Calu3 (cell line): Measurements from ENCODE around the gene ADAMTS20. TPM values are rescaled to one million over a fixed set of nuclear protein-coding genes. Genes with fewer than 3 reads are reported as not detected.

Experiments used
- Bru-seq: library from RNA; stranded (reverse); fragments of 400-500 nt; gene quantifications from one replicate; lab custom pipeline; 2021; lab: Mats Ljungman, UMichigan
- BruChase-seq, 2 experiments: library from RNA; stranded (reverse); fragments of 400-500 nt; gene quantifications; one replicate each; lab custom pipeline; 2021; lab: Mats Ljungman, UMichigan
- BruUV-seq: library from RNA; stranded (reverse); fragments of 400-500 nt; replicated peaks from 2 replicates; lab custom pipeline; 2021; lab: Mats Ljungman, UMichigan
- CTCF ChIA-PET: fragments of 300-600 bp; sonication (Branson Sonifier 250); formaldehyde crosslinking; loops from one replicate; lab custom pipeline; 2022; ENCODE audit warnings: antibody characterized with exemption; lab: Charles Lee
- DNase-seq: peaks from one replicate; pipeline ENCODE4 v3.0.0; 2022
- H3K27ac Mint-ChIP-seq: one replicate; pipeline ENCODE4 v1.8.0; 2022; ENCODE audit warnings: mixed read lengths; ENCODE audit not compliant: unreplicated experiment
- H3K27me3 Mint-ChIP-seq: one replicate; pipeline ENCODE4 v1.8.0; 2022; ENCODE audit warnings: mixed read lengths; ENCODE audit not compliant: unreplicated experiment
- H3K36me3 Mint-ChIP-seq: one replicate; pipeline ENCODE4 v1.8.0; 2022; ENCODE audit warnings: mild to moderate bottlenecking, moderate library complexity, mixed read lengths; ENCODE audit not compliant: insufficient read depth, unreplicated experiment
- H3K4me1 Mint-ChIP-seq: one replicate; pipeline ENCODE4 v1.8.0; 2022; ENCODE audit warnings: mild to moderate bottlenecking, low read depth, mixed read lengths; ENCODE audit not compliant: unreplicated experiment
- H3K4me3 Mint-ChIP-seq: one replicate; pipeline ENCODE4 v1.8.0; 2022; ENCODE audit warnings: mild to moderate bottlenecking, low read depth, moderate library complexity, mixed read lengths; ENCODE audit not compliant: unreplicated experiment
- H3K9me3 Mint-ChIP-seq: one replicate; pipeline ENCODE4 v1.8.0; 2022; ENCODE audit warnings: low read depth, mixed read lengths; ENCODE audit not compliant: unreplicated experiment
- intact Hi-C: fragments of 100-400 bp; cut with micrococcal nuclease; formaldehyde crosslinking; loops from one replicate; pipeline ENCODE4 v1.10.0; 2022; ENCODE audit not compliant: unreplicated experiment
- long read RNA-seq: library from polyadenylated mRNA; stranded (forward); transcript quantifications from one replicate; pipeline ENCODE4 v2.0.0, GENCODE V29; 2022
- total RNA-seq: library from RNA; stranded (reverse); gene quantifications from 2 replicates; pipeline ENCODE4 v1.2.3, GENCODE V29; 2022
- TF ChIP-seq, protein P1 (sequence below): fragments of 200-600 bp; IDR thresholded peaks from one replicate; pipeline ENCODE4 v1.8.0; 2022; ENCODE audit warnings: antibody characterized with exemption; ENCODE audit not compliant: unreplicated experiment

ADAMTS20 gene
- not detected in 2 replicates for total RNA-seq
- Bru-seq, nascent RNA, result percentile 1 among the genes with signal in this experiment
- BruChase-seq, experiment 1, labeled RNA remaining after a 6-hour chase, result percentile 1 among the genes with signal in this experiment
- BruChase-seq, experiment 2, labeled RNA remaining after a 2-hour chase, result percentile 1 among the genes with signal in this experiment
- long read RNA-seq, result 0 reads

GRCh38 chr12:43551971-43552559 is at the start of gene ADAMTS20:
Gene ADAMTS20, minus strand, starts transcription at chr12:43552203. Its CDS starts 282 bp downstream, at chr12:43551921.
- no peak within 1 kb of the TSS for H3K4me3 Mint-ChIP-seq
- BruUV-seq, result no TSS peak
- H3K27ac Mint-ChIP-seq, result no peak within 1 kb of the TSS
- intact Hi-C loops, result no loop called here
- DNase-seq, result no peak
- H3K27me3 Mint-ChIP-seq, result no peaks in the 10 kb centered on the region
- no peaks in the 10 kb centered on the region for H3K36me3 Mint-ChIP-seq
- no peaks in the 10 kb centered on the region for H3K4me1 Mint-ChIP-seq
- no peaks in the 10 kb centered on the region for H3K9me3 Mint-ChIP-seq
- CTCF ChIA-PET, result no interaction called here
- TF ChIP-seq, protein P1, sequence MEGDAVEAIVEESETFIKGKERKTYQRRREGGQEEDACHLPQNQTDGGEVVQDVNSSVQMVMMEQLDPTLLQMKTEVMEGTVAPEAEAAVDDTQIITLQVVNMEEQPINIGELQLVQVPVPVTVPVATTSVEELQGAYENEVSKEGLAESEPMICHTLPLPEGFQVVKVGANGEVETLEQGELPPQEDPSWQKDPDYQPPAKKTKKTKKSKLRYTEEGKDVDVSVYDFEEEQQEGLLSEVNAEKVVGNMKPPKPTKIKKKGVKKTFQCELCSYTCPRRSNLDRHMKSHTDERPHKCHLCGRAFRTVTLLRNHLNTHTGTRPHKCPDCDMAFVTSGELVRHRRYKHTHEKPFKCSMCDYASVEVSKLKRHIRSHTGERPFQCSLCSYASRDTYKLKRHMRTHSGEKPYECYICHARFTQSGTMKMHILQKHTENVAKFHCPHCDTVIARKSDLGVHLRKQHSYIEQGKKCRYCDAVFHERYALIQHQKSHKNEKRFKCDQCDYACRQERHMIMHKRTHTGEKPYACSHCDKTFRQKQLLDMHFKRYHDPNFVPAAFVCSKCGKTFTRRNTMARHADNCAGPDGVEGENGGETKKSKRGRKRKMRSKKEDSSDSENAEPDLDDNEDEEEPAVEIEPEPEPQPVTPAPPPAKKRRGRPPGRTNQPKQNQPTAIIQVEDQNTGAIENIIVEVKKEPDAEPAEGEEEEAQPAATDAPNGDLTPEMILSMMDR, result no peak

- H3K4me3 Mint-ChIP-seq, result no peak overlapping the region
- no peaks in the 10 kb centered on the region for H3K9me3 Mint-ChIP-seq
- no peaks in the 10 kb centered on the region for H3K4me1 Mint-ChIP-seq
- no peaks in the 10 kb centered on the region for H3K27me3 Mint-ChIP-seq
- no TSS peak for BruUV-seq
- DNase-seq, result no peak
- intact Hi-C loops, result no loop called here
- CTCF ChIA-PET, result no interaction called here
- TF ChIP-seq, protein P1, result no peak
- H3K27ac Mint-ChIP-seq, result no peak overlapping the region
- H3K36me3 Mint-ChIP-seq, result no peaks in the 10 kb centered on the region
These were observed 47.7 kb upstream of the ADAMTS20 start for GRCh38 chr12:43599708-43600107.

GRCh38 chr12:43599066-43599465 is 47.1 kb upstream of the ADAMTS20 start:
- DNase-seq, result no peak
- no TSS peak for BruUV-seq
- Mint-ChIP-seq H3K27ac (no peak overlapping the region), H3K27me3 (no peaks in the 10 kb centered on the region), H3K9me3 (no peaks in the 10 kb centered on the region), H3K36me3 (no peaks in the 10 kb centered on the region), H3K4me3 (no peak overlapping the region), H3K4me1 (no peaks in the 10 kb centered on the region)
- intact Hi-C loops, result no loop called here
- CTCF ChIA-PET, result no interaction called here
- TF ChIP-seq, protein P1, result no peak

- no peak overlapping the region for H3K27ac Mint-ChIP-seq
- H3K4me3 Mint-ChIP-seq, result no peak overlapping the region
- H3K27me3 Mint-ChIP-seq, result no peaks in the 10 kb centered on the region
- TF ChIP-seq, protein P1, result no peak
- CTCF ChIA-PET, result no interaction called here
- intact Hi-C loops, result no loop called here
- DNase-seq, result no peak
- no peaks in the 10 kb centered on the region for H3K4me1 Mint-ChIP-seq
- no TSS peak for BruUV-seq
- no peaks in the 10 kb centered on the region for H3K9me3 Mint-ChIP-seq
- H3K36me3 Mint-ChIP-seq, result no peaks in the 10 kb centered on the region
These were observed 38.3 kb upstream of the ADAMTS20 start for GRCh38 chr12:43590307-43590706.
